Measurements from ENCODE around the gene ZMAT2. TPM values are rescaled to one million over a fixed set of nuclear protein-coding genes. Genes with fewer than 3 reads are reported as not detected.

Gene ZMAT2
- total and polyA plus RNA-seq, 7 donors = 44.7 to 136 (median 54.5) TPM

Other genes starting within 250 kb of the ZMAT2 start
- gene EIF4EBP3, start 152.8 kb upstream of the ZMAT2 start, total RNA-seq = 100 to 1,000 TPM in 1 of 4 donors, 10 to 100 TPM in 3; 31.7 to 116 (median 40.5) TPM
- 10 to 100 TPM; 43.8 to 81.8 (median 64.2) TPM for gene EIF4EBP3, start 152.8 kb upstream of the ZMAT2 start, polyA plus RNA-seq
- gene SRA1, start 143.0 kb upstream of the ZMAT2 start, total RNA-seq = 10 to 100 TPM; 33.4 to 58.5 (median 37.6) TPM
- gene SRA1, start 143.0 kb upstream of the ZMAT2 start, polyA plus RNA-seq = 10 to 100 TPM; 36.9 to 78.0 (median 58.6) TPM
- 10 to 100 TPM in 3 of 4 donors, 1 to 10 TPM in 1; 9.5 to 25.4 (median 16.4) TPM for gene APBB3, start 135.8 kb upstream of the ZMAT2 start, total RNA-seq
- gene APBB3, start 135.8 kb upstream of the ZMAT2 start, polyA plus RNA-seq = 1 to 10 TPM; 4.3 to 7.6 (median 6.6) TPM
- gene SLC35A4, start 135.6 kb upstream of the ZMAT2 start, total RNA-seq = 100 to 1,000 TPM in 3 of 4 donors, 10 to 100 TPM in 1; 95.7 to 129 (median 117) TPM
- gene SLC35A4, start 135.6 kb upstream of the ZMAT2 start, polyA plus RNA-seq = 100 to 1,000 TPM in 1 of 3 donors, 10 to 100 TPM in 2; 49.9 to 149 (median 99.6) TPM
- 10 to 100 TPM; 13.9 to 43.9 (median 18.0) TPM for gene CD14, start 67.3 kb upstream of the ZMAT2 start, total RNA-seq
- 1 to 10 TPM; 4.9 to 9.0 (median 7.3) TPM for gene CD14, start 67.3 kb upstream of the ZMAT2 start, polyA plus RNA-seq
- 1 to 10 TPM; 3.6 to 4.9 (median 4.1) TPM for gene TMCO6, start 61.0 kb upstream of the ZMAT2 start, total RNA-seq
- 1 to 10 TPM; 5.2 to 8.1 (median 6.4) TPM for gene TMCO6, start 61.0 kb upstream of the ZMAT2 start, polyA plus RNA-seq
- 100 to 1,000 TPM in 2 of 4 donors, 10 to 100 TPM in 2; 82.6 to 136 (median 113) TPM for gene NDUFA2, start 52.8 kb upstream of the ZMAT2 start, total RNA-seq
- gene NDUFA2, start 52.8 kb upstream of the ZMAT2 start, polyA plus RNA-seq = 100 to 1,000 TPM; 216 to 276 (median 252) TPM
- gene IK, start 52.6 kb upstream of the ZMAT2 start, total RNA-seq = 10 to 100 TPM; 74.8 to 99.2 (median 83.4) TPM
- gene IK, start 52.6 kb upstream of the ZMAT2 start, polyA plus RNA-seq = 100 to 1,000 TPM in 1 of 3 donors, 10 to 100 TPM in 2; 96.5 to 169 (median 98.3) TPM
- 10 to 100 TPM in 3 of 4 donors, 1 to 10 TPM in 1; 9.9 to 20.9 (median 13.3) TPM for gene WDR55, start 35.5 kb upstream of the ZMAT2 start, total RNA-seq
- 10 to 100 TPM; 12.3 to 33.4 (median 26.9) TPM for gene WDR55, start 35.5 kb upstream of the ZMAT2 start, polyA plus RNA-seq
- gene DND1, start 26.9 kb upstream of the ZMAT2 start, total RNA-seq = 1 to 10 TPM in 2 of 4 donors, under 1 TPM in 2; 0.30 to 1.3 (median 0.87) TPM
- 1 to 10 TPM in 1 of 3 donors, under 1 TPM in 2; 0.37 to 1.5 (median 0.61) TPM for gene DND1, start 26.9 kb upstream of the ZMAT2 start, polyA plus RNA-seq
- gene HARS1, start 9.1 kb upstream of the ZMAT2 start, total RNA-seq = 10 to 100 TPM; 29.5 to 48.1 (median 38.9) TPM
- gene HARS1, start 9.1 kb upstream of the ZMAT2 start, polyA plus RNA-seq = 10 to 100 TPM; 39.1 to 58.0 (median 45.2) TPM
- 10 to 100 TPM; 19.8 to 35.1 (median 23.2) TPM for gene HARS2, start 9.0 kb upstream of the ZMAT2 start, total RNA-seq
- 10 to 100 TPM; 23.8 to 40.9 (median 38.0) TPM for gene HARS2, start 9.0 kb upstream of the ZMAT2 start, polyA plus RNA-seq
- under 1 TPM in 1 of 4 donors, not detected in 3; 0.10 TPM for gene PCDHA1, start 85.7 kb downstream of the ZMAT2 start, total RNA-seq
- not detected for gene PCDHA1, start 85.7 kb downstream of the ZMAT2 start, polyA plus RNA-seq
- under 1 TPM in 1 of 4 donors, not detected in 3; 0.18 TPM for gene PCDHA2, start 94.4 kb downstream of the ZMAT2 start, total RNA-seq
- gene PCDHA2, start 94.4 kb downstream of the ZMAT2 start, polyA plus RNA-seq = not detected
- under 1 TPM in 1 of 4 donors, not detected in 3; 0.12 TPM for gene PCDHA3, start 100.6 kb downstream of the ZMAT2 start, total RNA-seq
- under 1 TPM in 1 of 3 donors, not detected in 2; 0.03 TPM for gene PCDHA3, start 100.6 kb downstream of the ZMAT2 start, polyA plus RNA-seq
- gene PCDHA4, start 106.6 kb downstream of the ZMAT2 start, total RNA-seq = under 1 TPM in 2 of 4 donors, not detected in 2; 0.06 to 0.08 TPM
- gene PCDHA4, start 106.6 kb downstream of the ZMAT2 start, polyA plus RNA-seq = under 1 TPM; 0.01 to 0.06 (median 0.01) TPM
- not detected for gene PCDHA5, start 121.2 kb downstream of the ZMAT2 start, total RNA-seq
- gene PCDHA5, start 121.2 kb downstream of the ZMAT2 start, polyA plus RNA-seq = under 1 TPM in 1 of 3 donors, not detected in 2; 0.01 TPM
- gene PCDHA6, start 127.5 kb downstream of the ZMAT2 start, total RNA-seq = not detected
- gene PCDHA6, start 127.5 kb downstream of the ZMAT2 start, polyA plus RNA-seq = not detected
- under 1 TPM in 1 of 4 donors, not detected in 3; 0.08 TPM for gene PCDHA7, start 133.8 kb downstream of the ZMAT2 start, total RNA-seq
- gene PCDHA7, start 133.8 kb downstream of the ZMAT2 start, polyA plus RNA-seq = under 1 TPM in 2 of 3 donors, not detected in 1; 0.01 to 0.07 TPM
- under 1 TPM in 1 of 4 donors, not detected in 3; 0.12 TPM for gene PCDHA8, start 140.7 kb downstream of the ZMAT2 start, total RNA-seq
- under 1 TPM in 1 of 3 donors, not detected in 2; 0.01 TPM for gene PCDHA8, start 140.7 kb downstream of the ZMAT2 start, polyA plus RNA-seq
- gene PCDHA9, start 147.9 kb downstream of the ZMAT2 start, total RNA-seq = under 1 TPM in 1 of 4 donors, not detected in 3; 0.04 TPM
- under 1 TPM in 1 of 3 donors, not detected in 2; 0.01 TPM for gene PCDHA9, start 147.9 kb downstream of the ZMAT2 start, polyA plus RNA-seq
- under 1 TPM in 2 of 4 donors, not detected in 2; 0.11 to 0.12 TPM for gene PCDHA10, start 155.4 kb downstream of the ZMAT2 start, total RNA-seq
- under 1 TPM in 1 of 3 donors, not detected in 2; 0.05 TPM for gene PCDHA10, start 155.4 kb downstream of the ZMAT2 start, polyA plus RNA-seq
- under 1 TPM in 1 of 4 donors, not detected in 3; 0.06 TPM for gene PCDHA11, start 168.5 kb downstream of the ZMAT2 start, total RNA-seq
- gene PCDHA11, start 168.5 kb downstream of the ZMAT2 start, polyA plus RNA-seq = under 1 TPM in 2 of 3 donors, not detected in 1; 0.01 to 0.03 TPM
- gene PCDHA12, start 174.9 kb downstream of the ZMAT2 start, total RNA-seq = not detected
- gene PCDHA12, start 174.9 kb downstream of the ZMAT2 start, polyA plus RNA-seq = under 1 TPM in 2 of 3 donors, not detected in 1; 0.01 to 0.06 TPM
- gene PCDHA13, start 181.7 kb downstream of the ZMAT2 start, total RNA-seq = not detected
- gene PCDHA13, start 181.7 kb downstream of the ZMAT2 start, polyA plus RNA-seq = not detected
- gene PCDHAC1, start 225.9 kb downstream of the ZMAT2 start, total RNA-seq = under 1 TPM; 0.07 to 0.36 (median 0.10) TPM
- gene PCDHAC1, start 225.9 kb downstream of the ZMAT2 start, polyA plus RNA-seq = under 1 TPM in 1 of 3 donors, not detected in 2; 0.01 TPM